Gastrocnemius medialis (tissue), 4 donors: ENCODE results near the gene CMIP. TPM values are rescaled to one million over a fixed set of nuclear protein-coding genes. Genes with fewer than 3 reads are reported as not detected.

Source experiments
- ATAC-seq, 2 donors: fragments of 150-250 bp; one replicate each; pipeline ENCODE4 v1.9.1; 2016
- DNase-seq, 2 donors: peaks; one replicate each; pipeline ENCODE4 v3.0.0-alpha.2; 2019
- H3K27ac ChIP-seq, 4 donors: fragments of 200-600 bp; sonication (generic); 1 replicate in 1 of 4; 2 replicates in 3 of 4; pipeline ENCODE4 v1.5.1; 2016 to 2018; ENCODE audit warnings: mild to moderate bottlenecking in 2 of 4, moderate library complexity in 1 of 4
- H3K27me3 ChIP-seq, 3 donors: fragments of 200-600 bp; sonication (generic) in 2 of 3; 1 replicate in 1 of 3; 2 replicates in 2 of 3; pipeline versions ENCODE4 v1.5.1 to v1.6.0; 2016 to 2019; ENCODE audit warnings: mild to moderate bottlenecking in 1 of 3, moderate library complexity in 1 of 3
- H3K36me3 ChIP-seq, 2 donors: fragments of 200-600 bp; sonication (generic) in 1 of 2; one replicate each; pipeline ENCODE4 v1.5.1; 2017 to 2018
- H3K4me1 ChIP-seq, 2 donors: fragments of 200-600 bp; sonication (generic) in 1 of 2; one replicate each; pipeline ENCODE4 v1.5.1; 2016 to 2017; ENCODE audit warnings: mild to moderate bottlenecking in 2 of 2
- H3K4me3 ChIP-seq, 4 donors: fragments of 200-600 bp; sonication (generic) in 3 of 4; 1 replicate in 1 of 4; 2 replicates in 3 of 4; pipeline ENCODE4 v1.5.1; 2016 to 2019; ENCODE audit warnings: mild to moderate bottlenecking in 2 of 4
- H3K9me3 ChIP-seq, 3 donors: fragments of 200-600 bp; sonication (generic) in 2 of 3; 1 replicate in 1 of 3; 2 replicates in 2 of 3; pipeline ENCODE4 v1.5.1; 2016 to 2019
- CTCF ChIP-seq, 5 experiments: fragments of 450-650 bp in 3 of 5; fragments of 200-600 bp in 2 of 5; sonication (generic) in 2 of 5; IDR thresholded peaks in 4 of 5; conservative IDR thresholded peaks in 1 of 5; 1 replicate in 4 of 5; 2 replicates in 1 of 5; pipeline ENCODE4 v1.5.1; 2016 to 2019; ENCODE audit warnings: antibody characterized with exemption in 5 of 5, mild to moderate bottlenecking in 3 of 5, moderate library complexity in 3 of 5
- POLR2A ChIP-seq, 2 donors: fragments of 450-650 bp; IDR thresholded peaks; one replicate each; pipeline ENCODE4 v1.6.1; 2017; ENCODE audit warnings: antibody characterized with exemption in 2 of 2, mild to moderate bottlenecking in 2 of 2, moderate library complexity in 2 of 2
- in situ Hi-C, 4 donors: fragments of 200-750 bp; cut with MboI; loops; one replicate each; pipeline versions ENCODE4 v1.15.0 to v1.8.0; 2017; ENCODE audit warnings: low sequenced_read_pairs in 4 of 4
- intact Hi-C: fragments of 100-400 bp; cut with DNase I; formaldehyde crosslinking; loops from one replicate; pipeline ENCODE4 v1.15.1; 2023; ENCODE audit warnings: low total_unique reads
- total RNA-seq, 4 donors: library from RNA; depleted of rRNA; stranded (reverse); fragments of >200 nt; gene quantifications; one replicate each; pipeline versions ENCODE4 v1.1.0 to v1.2.3, GENCODE V29; 2016

The CMIP gene
- total RNA-seq, 4 donors from 2014 or later, result 0.90 to 5.1 (median 2.7) TPM

DNA sequence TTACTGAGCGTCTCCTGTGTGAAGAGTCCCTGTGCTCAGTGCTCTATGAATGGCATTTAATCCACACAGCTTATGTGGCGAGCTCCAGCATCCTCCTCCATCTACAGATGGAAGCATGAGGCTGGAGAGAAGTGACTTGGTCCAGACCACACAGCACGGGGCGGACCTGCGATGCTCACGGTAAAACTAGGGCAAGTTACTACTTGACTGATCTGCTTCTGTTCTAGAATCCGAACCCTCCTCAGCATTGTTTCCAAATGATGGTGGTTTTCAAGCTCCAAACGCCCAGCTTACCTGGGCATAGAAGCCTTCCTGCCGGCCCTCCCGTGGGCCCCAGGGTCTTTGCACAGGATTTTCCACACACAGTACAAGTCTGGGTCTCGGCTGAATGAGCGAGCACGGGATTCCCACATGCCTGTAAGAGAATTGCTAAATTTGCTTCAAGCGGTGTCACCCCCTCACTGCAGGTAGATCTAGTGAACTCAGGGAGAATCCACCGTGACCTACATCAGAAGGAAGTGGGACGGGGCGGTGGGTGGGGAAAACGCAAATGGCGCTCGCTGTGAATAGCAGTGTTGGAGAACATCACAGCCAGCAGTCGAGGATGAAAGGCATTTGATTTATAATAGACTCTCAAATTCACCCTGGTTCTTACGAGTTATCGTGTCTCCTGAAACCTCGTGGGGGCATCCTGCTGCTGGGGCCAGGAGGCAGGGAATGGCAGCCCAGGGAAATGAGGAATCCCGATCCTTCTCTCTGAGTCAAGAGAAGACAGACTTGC, 101.1 kb downstream of the CMIP start:
- in situ Hi-C loops (no loop called here), intact Hi-C loops (no loop called here)
- Histone ChIP-seq H3K4me3 (no peak overlapping the region), H3K9me3 (no peaks in the 10 kb centered on the region), H3K27me3 (no peaks in the 10 kb centered on the region), H3K4me1 (no peaks in the 10 kb centered on the region), H3K27ac (no peak overlapping the region), H3K36me3 (no peaks in the 10 kb centered on the region)
- DNase-seq, result no peak
- no peak for ATAC-seq
- TF ChIP-seq CTCF (IDR thresholded peaks at IDR 0.05 in 4 of 5, conservative IDR thresholded peaks at IDR 0.05 in 1 of 5) (no peak), POLR2A (IDR thresholded peaks at IDR 0.05) (no peak)

DNA sequence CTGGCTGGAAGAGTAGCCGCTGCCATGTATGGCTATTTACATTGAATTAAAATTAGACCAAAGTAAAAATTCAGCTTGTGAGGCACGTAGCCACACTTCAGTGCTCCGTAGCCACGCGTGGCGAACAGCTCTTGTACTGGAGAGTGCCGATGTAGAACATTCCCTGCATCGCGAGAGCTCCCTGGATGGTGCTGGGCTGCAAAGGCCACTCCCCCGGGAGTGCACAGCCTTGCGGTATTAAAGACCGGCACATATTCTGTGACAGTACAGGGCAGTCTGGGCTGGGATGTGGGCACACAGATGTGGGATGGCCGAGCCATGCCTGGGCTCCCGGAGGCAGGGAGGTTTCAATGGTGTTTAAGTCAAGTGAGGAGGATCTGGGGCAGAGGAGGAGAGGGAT, 102.2 kb downstream of the CMIP start:
- in situ Hi-C loops, result no loop called here
- ATAC-seq, result no peak
- Histone ChIP-seq H3K27me3 (no peaks in the 10 kb centered on the region), H3K36me3 (no peaks in the 10 kb centered on the region), H3K27ac (no peak overlapping the region), H3K4me3 (no peak overlapping the region), H3K9me3 (no peaks in the 10 kb centered on the region), H3K4me1 (no peaks in the 10 kb centered on the region)
- intact Hi-C loops, result no loop called here
- TF ChIP-seq POLR2A (IDR thresholded peaks at IDR 0.05) (no peak), CTCF (IDR thresholded peaks at IDR 0.05 in 4 of 5, conservative IDR thresholded peaks at IDR 0.05 in 1 of 5) (no peak)
- DNase-seq, result no peak

DNA sequence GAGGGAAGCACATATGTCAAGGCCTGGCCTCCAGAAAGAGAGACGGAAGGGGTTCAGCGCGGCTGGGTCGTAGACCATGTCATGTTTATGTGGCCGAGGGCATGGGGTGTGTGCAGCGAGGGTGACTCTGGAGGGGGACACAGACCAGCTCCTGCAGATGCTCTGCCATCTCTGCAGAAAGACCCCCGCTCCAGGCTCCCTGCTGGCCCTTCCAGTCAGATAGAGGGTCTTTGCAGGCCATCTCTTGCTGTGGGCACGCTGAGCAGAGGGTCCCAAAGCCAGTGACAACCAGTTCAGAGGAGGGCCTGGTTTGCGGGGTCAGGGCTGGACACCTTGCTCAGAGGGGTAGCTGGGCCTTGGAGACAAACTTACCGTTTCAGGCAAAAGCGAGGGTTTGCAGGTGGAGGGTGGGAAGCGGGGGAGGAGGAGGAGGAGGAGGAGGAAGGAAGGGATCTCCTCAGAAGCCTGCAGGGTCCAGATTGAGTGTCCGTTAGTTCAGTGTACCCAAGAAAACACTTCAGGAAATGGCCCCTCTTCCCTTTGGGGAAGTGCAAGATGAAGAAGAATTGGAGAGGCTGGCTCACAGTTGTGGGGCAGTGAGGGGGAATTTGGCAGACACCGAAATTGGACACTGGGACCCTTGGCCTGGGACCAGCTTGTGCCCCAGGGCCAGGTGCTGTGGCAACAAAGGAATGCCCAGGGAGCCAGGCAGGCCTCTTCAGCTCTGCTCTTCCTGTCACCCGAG, 102.8 kb downstream of the CMIP start:
- Histone ChIP-seq H3K4me1 (no peaks in the 10 kb centered on the region), H3K36me3 (no peaks in the 10 kb centered on the region), H3K27me3 (no peaks in the 10 kb centered on the region), H3K4me3 (no peak overlapping the region), H3K27ac (no peak overlapping the region), H3K9me3 (no peaks in the 10 kb centered on the region)
- no peak for ATAC-seq
- DNase-seq, result no peak
- TF ChIP-seq POLR2A (IDR thresholded peaks at IDR 0.05) (no peak), CTCF (IDR thresholded peaks at IDR 0.05 in 4 of 5, conservative IDR thresholded peaks at IDR 0.05 in 1 of 5) (no peak)
- in situ Hi-C loops (no loop called here), intact Hi-C loops (no loop called here)

DNA sequence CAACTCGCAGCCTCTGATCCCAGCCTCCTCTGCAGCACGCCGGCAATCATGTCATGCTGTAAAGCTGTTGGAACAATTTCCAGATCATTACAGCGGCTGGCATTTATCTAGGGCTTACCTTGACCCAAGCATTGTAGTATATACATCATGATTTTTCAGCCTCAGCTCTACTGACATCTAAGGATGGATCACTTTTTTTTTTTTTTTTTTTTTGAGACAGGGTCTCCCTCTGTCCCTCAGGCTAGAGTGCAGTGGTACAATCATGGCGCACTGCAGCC, 103.3 kb downstream of the CMIP start:
- H3K9me3 ChIP-seq, result no peaks in the 10 kb centered on the region
- no peak for TF ChIP-seq POLR2A (IDR thresholded peaks at IDR 0.05)
- H3K4me3 ChIP-seq, result no peak overlapping the region
- DNase-seq (no peak), ATAC-seq (no peak)
- H3K36me3 ChIP-seq, result no peaks in the 10 kb centered on the region
- intact Hi-C loops (no loop called here), in situ Hi-C loops (no loop called here)
- H3K4me1 ChIP-seq, result no peaks in the 10 kb centered on the region
- no peaks in the 10 kb centered on the region for H3K27me3 ChIP-seq
- H3K27ac ChIP-seq, result no peak overlapping the region

DNA sequence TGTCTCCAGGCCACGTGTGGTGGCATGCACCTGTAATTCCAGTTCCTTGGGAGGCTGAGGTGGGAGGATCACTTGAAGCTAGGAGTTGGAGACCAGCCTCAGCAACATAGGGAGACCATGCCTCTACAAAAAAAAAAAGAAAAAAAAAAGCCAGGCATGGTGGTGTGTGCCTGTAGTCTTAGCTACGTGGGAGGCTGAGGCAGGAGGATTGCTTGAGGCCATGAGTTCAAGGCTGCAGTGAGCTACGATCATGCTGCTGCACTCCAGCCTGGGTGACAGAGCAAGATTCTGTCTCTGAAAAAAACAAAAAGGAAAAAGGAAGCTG, 103.9 kb downstream of the CMIP start:
- Histone ChIP-seq H3K4me1 (no peaks in the 10 kb centered on the region), H3K9me3 (no peaks in the 10 kb centered on the region), H3K27ac (no peak overlapping the region), H3K36me3 (no peaks in the 10 kb centered on the region), H3K4me3 (no peak overlapping the region), H3K27me3 (no peaks in the 10 kb centered on the region)
- DNase-seq (no peak), ATAC-seq (no peak)
- TF ChIP-seq CTCF (IDR thresholded peaks at IDR 0.05 in 4 of 5, conservative IDR thresholded peaks at IDR 0.05 in 1 of 5) (no peak), POLR2A (IDR thresholded peaks at IDR 0.05) (no peak)
- intact Hi-C loops (no loop called here), in situ Hi-C loops (no loop called here)
